EH (cell line): ENCODE measurements around the gene MOGAT2.

ENCODE experiments used
- DNase-seq: peaks from one replicate; pipeline ENCODE4 v3.0.0-alpha.2; 2015; ENCODE audit warnings: low read depth

MOGAT2 gene

GRCh38 chr11:75780888-75781287, 63.2 kb downstream of the MOGAT2 start:
- DNase-seq, result no peak

- DNase-seq, result no peak
These were observed 63.7 kb downstream of the MOGAT2 start for GRCh38 chr11:75781296-75781695.

DNA sequence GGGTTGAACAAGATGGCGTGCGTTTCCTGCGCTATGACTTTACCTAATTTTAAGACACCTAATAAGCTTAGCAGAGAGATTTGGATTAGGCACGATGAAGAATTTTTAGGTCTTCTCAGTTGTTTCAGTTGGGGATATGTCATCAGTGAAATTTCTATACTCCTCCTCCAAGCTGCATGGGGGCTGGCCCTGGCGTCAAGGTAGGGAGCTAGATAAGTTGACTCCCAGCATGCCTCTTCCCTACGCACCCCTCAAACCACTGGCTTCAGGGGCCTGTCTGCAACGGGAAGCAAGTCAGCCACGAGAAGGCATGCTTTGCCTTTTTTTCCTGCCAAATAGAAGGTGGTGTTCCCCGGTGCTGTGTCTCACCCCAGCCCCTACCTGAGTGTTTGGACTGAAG, 64.2 kb downstream of the MOGAT2 start:
- no peak for DNase-seq
